DMS53 (cell line): ENCODE data around the gene MAMLD1.

Source experiments
- DNase-seq: peaks from one replicate; lab custom pipeline; 2025; lab: John Stamatoyannopoulos, UW

Gene MAMLD1

GRCh38 chrX:150352581-150352980 lies 10.5 kb upstream of the MAMLD1 start:
- DNase-seq = no peak

GRCh38 chrX:150355913-150356312 lies 7.2 kb upstream of the MAMLD1 start:
- no peak for DNase-seq

GRCh38 chrX:150357790-150358189 lies 5.3 kb upstream of the MAMLD1 start:
- DNase-seq = no peak

GRCh38 chrX:150358651-150359050 lies 4.5 kb upstream of the MAMLD1 start:
- DNase-seq = no peak

GRCh38 chrX:150360331-150360730 lies 2.8 kb upstream of the MAMLD1 start:
- DNase-seq = no peak

- peak; percentile 66 for DNase-seq
These were observed 1.9 kb upstream of the MAMLD1 start for GRCh38 chrX:150361070-150361776.

- DNase-seq = peak; percentile 63
These were observed 1.3 kb upstream of the MAMLD1 start for GRCh38 chrX:150361777-150362351.

- peak; percentile 68 for DNase-seq
These were observed 637 bp downstream of the MAMLD1 start for GRCh38 chrX:150363561-150364346.

- peak; percentile 65 for DNase-seq
These were observed 1.4 kb downstream of the MAMLD1 start for GRCh38 chrX:150364347-150365050.

GRCh38 chrX:150365051-150365989 lies 2.2 kb downstream of the MAMLD1 start:
- peak; percentile 84 for DNase-seq

- peak; percentile 59 for DNase-seq
These were observed 3.1 kb downstream of the MAMLD1 start for GRCh38 chrX:150365990-150366911.

- DNase-seq = peak; percentile 65
These were observed 3.9 kb downstream of the MAMLD1 start for GRCh38 chrX:150366951-150367545.

GRCh38 chrX:150370589-150371312 lies 7.6 kb downstream of the MAMLD1 start:
- no peak for DNase-seq

- no peak for DNase-seq
These were observed 8.8 kb downstream of the MAMLD1 start for GRCh38 chrX:150371877-150372276.

- DNase-seq = no peak
These were observed 9.2 kb downstream of the MAMLD1 start for GRCh38 chrX:150372280-150372679.

GRCh38 chrX:150372756-150373155 lies 9.6 kb downstream of the MAMLD1 start:
- no peak for DNase-seq

- DNase-seq = no peak
These were observed 12.2 kb downstream of the MAMLD1 start for GRCh38 chrX:150375243-150375770.

GRCh38 chrX:150377005-150377404 lies 13.9 kb downstream of the MAMLD1 start:
- DNase-seq = no peak

GRCh38 chrX:150405006-150405405 lies 41.9 kb downstream of the MAMLD1 start:
- DNase-seq = no peak
